Chondrocyte (in vitro differentiated cells): Measurements from ENCODE around the gene ARAP1. TPM values are rescaled to one million over a fixed set of nuclear protein-coding genes. Genes with fewer than 3 reads are reported as not detected.

ENCODE experiments used
- DNase-seq: peaks from one replicate; pipeline ENCODE4 v3.0.0; 2021; ENCODE audit warnings: mixed read lengths, low spot score
- H3K27ac Mint-ChIP-seq: one replicate; pipeline ENCODE4 v1.8.0; 2021; ENCODE audit warnings: mild to moderate bottlenecking, moderate library complexity, mixed read lengths; ENCODE audit not compliant: unreplicated experiment
- H3K27me3 Mint-ChIP-seq: 2 replicates; pipeline ENCODE4 v1.8.0; 2021; ENCODE audit warnings: low read depth, mixed read lengths
- H3K36me3 Mint-ChIP-seq: 2 replicates; pipeline ENCODE4 v1.8.0; 2021; ENCODE audit warnings: low read depth, mixed read lengths
- H3K4me1 Mint-ChIP-seq: 2 replicates; pipeline ENCODE4 v1.8.0; 2021; ENCODE audit warnings: low read depth, mild to moderate bottlenecking, mixed read lengths
- H3K4me3 Mint-ChIP-seq: one replicate; pipeline ENCODE4 v1.8.0; 2021; ENCODE audit warnings: mild to moderate bottlenecking, moderate library complexity, mixed read lengths; ENCODE audit not compliant: unreplicated experiment
- H3K9me3 Mint-ChIP-seq: 2 replicates; pipeline ENCODE4 v1.8.0; 2021; ENCODE audit warnings: low read depth, mixed read lengths
- total RNA-seq: library from RNA; stranded (reverse); gene quantifications from 3 replicates; pipeline ENCODE4 v1.2.1, GENCODE V29; 2021
- TF ChIP-seq, protein P1 (sequence below): fragments of 200-600 bp; sonication (generic); IDR thresholded peaks from 2 replicates; pipeline ENCODE4 v1.5.0; 2021; ENCODE audit warnings: antibody characterized with exemption, mild to moderate bottlenecking, moderate library complexity

The ARAP1 gene
- total RNA-seq, 1 donor from 2014 or later, result 45.3 TPM

DNA sequence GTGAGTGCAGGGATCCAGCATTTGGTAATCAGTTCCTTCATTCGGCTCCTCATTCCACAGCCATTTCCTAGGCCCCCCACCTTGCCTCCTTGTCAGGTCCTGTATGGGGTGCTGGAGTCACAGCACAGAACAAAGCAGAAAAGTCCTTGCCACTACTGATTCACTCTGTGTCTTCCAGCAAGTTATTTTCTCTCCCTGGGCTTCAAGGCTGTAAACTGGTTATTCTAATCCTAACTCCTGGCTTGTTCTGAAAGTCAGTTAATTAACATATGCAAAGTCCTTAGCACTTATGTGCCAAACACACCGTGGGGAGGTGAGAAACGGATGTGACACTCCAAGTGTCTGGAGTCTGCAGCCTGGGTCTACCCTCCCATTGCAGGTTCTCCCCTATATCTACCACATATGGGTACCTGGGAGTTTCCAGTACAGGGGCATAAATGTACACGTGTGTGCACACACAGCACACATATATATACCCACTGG, 47.4 kb downstream of the ARAP1 start:
- H3K36me3 Mint-ChIP-seq, result peaks cover 33% of the 10 kb centered on the region
- TF ChIP-seq, protein P1, sequence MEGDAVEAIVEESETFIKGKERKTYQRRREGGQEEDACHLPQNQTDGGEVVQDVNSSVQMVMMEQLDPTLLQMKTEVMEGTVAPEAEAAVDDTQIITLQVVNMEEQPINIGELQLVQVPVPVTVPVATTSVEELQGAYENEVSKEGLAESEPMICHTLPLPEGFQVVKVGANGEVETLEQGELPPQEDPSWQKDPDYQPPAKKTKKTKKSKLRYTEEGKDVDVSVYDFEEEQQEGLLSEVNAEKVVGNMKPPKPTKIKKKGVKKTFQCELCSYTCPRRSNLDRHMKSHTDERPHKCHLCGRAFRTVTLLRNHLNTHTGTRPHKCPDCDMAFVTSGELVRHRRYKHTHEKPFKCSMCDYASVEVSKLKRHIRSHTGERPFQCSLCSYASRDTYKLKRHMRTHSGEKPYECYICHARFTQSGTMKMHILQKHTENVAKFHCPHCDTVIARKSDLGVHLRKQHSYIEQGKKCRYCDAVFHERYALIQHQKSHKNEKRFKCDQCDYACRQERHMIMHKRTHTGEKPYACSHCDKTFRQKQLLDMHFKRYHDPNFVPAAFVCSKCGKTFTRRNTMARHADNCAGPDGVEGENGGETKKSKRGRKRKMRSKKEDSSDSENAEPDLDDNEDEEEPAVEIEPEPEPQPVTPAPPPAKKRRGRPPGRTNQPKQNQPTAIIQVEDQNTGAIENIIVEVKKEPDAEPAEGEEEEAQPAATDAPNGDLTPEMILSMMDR, result no peak
- DNase-seq, result no peak

DNA sequence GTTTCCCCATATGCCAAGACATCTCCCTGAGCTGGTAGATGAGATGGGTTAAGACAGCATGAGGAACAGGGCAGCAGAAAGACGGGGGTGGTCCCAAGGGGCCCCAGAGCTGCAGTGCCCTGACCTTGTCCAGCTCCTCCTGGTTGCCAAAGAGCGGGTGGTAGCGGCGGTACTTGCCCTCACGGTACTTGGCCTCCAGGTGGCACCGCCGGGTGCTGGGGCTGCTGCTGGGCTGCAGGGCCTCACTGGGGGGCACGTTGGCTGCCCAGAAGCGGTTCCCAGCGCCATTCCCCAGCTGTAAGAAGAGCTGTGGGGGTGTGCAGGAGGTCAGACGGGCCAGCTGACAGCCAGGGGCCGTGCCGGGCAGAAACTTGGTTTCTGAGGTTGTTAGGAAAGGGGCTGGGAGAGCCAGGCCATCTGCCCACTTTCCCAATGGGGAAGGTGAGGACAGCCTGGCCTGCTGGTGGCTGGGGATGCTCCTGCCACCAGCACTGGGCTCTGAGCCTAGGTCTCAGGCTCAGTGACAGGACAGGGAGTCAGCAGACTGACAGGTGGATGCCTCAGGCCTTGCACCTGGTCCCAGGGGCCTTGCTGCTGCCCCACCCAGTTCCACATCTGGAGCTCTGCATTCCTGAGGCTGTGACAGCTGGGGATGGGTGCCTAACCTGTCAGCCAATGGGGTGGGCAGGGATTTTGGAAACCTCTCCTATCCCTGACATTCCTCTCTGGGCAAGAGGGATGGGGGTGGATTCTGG, 48.0 kb downstream of the ARAP1 start:
- DNase-seq, result no peak
- Mint-ChIP-seq H3K9me3 (no peaks in the 10 kb centered on the region), H3K27me3 (no peaks in the 10 kb centered on the region), H3K4me3 (no peak overlapping the region), H3K4me1 (peaks cover 34% of the 10 kb centered on the region), H3K27ac (no peak overlapping the region), H3K36me3 (peaks cover 33% of the 10 kb centered on the region)
- TF ChIP-seq, protein P1, result peak; percentile 38

More for the DNA sequence above, 47.4 kb downstream of the ARAP1 start:
- Mint-ChIP-seq H3K4me3 (no peak overlapping the region), H3K27me3 (no peaks in the 10 kb centered on the region), H3K27ac (no peak overlapping the region), H3K9me3 (no peaks in the 10 kb centered on the region), H3K4me1 (peaks cover 34% of the 10 kb centered on the region)

DNA sequence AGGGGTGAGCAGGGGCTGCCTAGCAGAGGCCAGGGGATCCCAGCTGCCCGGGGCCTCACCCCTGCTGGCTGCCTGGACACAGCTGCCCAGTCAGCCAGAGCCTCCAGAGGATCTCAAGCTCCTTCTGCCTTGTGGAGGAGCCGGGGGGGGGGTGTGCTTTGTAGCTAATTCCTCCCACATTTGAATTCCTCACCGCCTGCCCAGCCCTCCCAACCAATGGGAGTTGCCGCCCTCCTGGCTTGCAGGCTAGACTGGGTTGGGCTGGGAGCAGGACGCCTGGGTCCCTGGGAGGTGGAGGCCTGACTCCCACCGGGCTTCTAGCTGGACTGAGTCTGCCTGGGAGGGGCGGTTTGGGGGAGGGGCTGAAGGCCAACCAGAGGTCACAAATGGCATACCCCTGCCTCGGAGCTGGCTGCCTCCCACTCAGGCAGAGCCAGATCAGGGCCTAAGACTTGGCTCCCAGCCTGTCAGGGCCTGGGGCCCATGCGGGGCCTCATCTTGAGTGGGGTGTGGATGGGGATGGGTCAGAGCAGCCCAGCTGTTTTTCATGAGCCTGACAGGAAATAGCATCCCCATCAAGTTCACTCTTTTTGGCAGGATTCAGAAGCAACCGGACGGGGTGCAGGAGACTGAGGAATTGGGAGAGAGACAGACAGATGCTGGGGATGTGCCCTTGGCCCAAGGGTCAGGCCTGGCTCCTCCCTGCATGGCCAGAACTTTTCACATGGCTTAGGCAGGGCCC, 48.8 kb downstream of the ARAP1 start:
- Mint-ChIP-seq H3K27me3 (no peaks in the 10 kb centered on the region), H3K36me3 (peaks cover 35% of the 10 kb centered on the region), H3K4me3 (no peak overlapping the region), H3K4me1 (peaks cover 34% of the 10 kb centered on the region), H3K9me3 (no peaks in the 10 kb centered on the region), H3K27ac (no peak overlapping the region)
- DNase-seq, result no peak
- TF ChIP-seq, protein P1, result no peak

DNA sequence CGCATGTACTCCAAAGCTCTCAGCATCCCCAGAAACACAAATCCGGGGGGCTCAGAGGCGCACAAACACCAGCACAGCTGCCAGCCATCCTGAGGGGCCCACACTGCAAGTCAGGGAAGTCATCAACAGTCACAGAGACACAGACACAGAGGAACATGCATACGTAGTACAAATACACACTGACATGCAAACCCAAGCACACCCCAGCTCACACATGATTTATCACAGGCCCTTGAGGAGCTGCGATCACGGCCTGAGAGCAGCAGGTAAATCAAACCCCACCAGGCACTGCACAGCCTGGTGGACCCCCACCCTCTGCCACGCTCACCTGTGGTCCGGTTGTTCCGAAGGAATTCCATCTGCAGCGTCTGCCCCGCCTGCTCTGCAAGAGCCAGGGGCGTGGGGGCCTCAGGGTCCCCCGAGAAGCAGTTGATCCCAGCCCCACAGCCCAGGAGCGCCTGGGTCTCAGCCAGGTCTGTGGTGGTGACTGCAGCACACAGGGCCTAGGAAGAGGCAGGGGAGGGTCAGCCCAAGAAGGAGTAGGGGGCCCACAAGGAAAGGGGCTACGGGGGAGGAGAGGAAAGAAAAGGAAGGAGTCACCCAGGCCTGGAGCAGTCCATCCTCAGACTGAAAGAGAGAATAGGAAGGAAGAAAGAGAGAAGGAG, 49.5 kb downstream of the ARAP1 start:
- TF ChIP-seq, protein P1, result no peak
- no peak overlapping the region for H3K27ac Mint-ChIP-seq
- no peaks in the 10 kb centered on the region for H3K27me3 Mint-ChIP-seq
- no peak overlapping the region for H3K4me3 Mint-ChIP-seq
- peaks cover 34% of the 10 kb centered on the region for H3K4me1 Mint-ChIP-seq
- no peaks in the 10 kb centered on the region for H3K9me3 Mint-ChIP-seq
- no peak for DNase-seq
- peaks cover 35% of the 10 kb centered on the region for H3K36me3 Mint-ChIP-seq

DNA sequence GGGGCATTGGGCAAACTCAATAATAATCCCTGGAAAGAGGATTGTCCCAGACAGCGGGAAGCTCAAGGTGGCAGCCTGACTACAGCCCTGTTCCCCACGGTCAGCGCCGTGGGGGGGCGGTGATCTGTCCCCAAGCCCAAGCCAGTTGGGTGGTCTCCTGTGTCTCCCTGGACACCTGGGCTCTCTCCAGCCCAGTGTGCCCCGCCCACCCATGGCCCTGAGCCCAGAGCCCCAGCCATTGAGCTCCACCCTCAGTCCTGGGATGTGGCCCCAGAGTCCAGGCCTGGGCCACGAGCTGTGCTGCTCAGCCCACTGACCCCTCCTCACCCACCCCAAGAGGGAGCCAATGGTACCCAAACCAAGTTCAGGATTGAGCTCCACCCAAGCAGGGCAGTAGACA, 50.1 kb downstream of the ARAP1 start:
- Mint-ChIP-seq H3K27me3 (no peaks in the 10 kb centered on the region), H3K27ac (no peak overlapping the region)

More for the DNA sequence above, 50.1 kb downstream of the ARAP1 start:
- no peaks in the 10 kb centered on the region for H3K9me3 Mint-ChIP-seq
- H3K4me3 Mint-ChIP-seq, result no peak overlapping the region
- peaks cover 30% of the 10 kb centered on the region for H3K36me3 Mint-ChIP-seq
- TF ChIP-seq, protein P1, result no peak
- DNase-seq, result no peak
- peaks cover 34% of the 10 kb centered on the region for H3K4me1 Mint-ChIP-seq
